ENCODE results near the gene INSIG1.

DNA sequence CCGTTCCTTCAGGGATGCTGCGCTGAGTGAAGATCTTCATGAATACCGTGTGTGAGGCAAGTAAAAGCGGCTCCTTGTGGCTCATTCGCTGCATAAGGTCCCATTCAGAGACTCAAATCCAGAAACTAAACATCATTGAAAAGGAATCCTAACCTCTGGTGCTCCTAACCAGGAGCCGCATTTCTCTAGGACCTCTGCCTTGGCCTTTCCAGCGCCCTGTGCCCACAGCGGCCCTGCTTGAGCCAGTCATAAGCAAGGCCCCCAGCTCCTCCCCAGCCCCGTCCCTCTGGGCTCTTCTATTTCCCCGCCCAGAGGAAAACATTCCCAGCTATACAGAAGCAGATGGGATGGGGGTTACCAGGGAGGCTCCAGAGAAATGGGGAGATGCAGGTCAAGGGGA is 42.6 kb upstream of the INSIG1 start:
- TF ChIP-seq, protein P1, sequence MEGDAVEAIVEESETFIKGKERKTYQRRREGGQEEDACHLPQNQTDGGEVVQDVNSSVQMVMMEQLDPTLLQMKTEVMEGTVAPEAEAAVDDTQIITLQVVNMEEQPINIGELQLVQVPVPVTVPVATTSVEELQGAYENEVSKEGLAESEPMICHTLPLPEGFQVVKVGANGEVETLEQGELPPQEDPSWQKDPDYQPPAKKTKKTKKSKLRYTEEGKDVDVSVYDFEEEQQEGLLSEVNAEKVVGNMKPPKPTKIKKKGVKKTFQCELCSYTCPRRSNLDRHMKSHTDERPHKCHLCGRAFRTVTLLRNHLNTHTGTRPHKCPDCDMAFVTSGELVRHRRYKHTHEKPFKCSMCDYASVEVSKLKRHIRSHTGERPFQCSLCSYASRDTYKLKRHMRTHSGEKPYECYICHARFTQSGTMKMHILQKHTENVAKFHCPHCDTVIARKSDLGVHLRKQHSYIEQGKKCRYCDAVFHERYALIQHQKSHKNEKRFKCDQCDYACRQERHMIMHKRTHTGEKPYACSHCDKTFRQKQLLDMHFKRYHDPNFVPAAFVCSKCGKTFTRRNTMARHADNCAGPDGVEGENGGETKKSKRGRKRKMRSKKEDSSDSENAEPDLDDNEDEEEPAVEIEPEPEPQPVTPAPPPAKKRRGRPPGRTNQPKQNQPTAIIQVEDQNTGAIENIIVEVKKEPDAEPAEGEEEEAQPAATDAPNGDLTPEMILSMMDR (IDR thresholded peaks at IDR 0.05; ENCODE audit: low read length), result no peak
- no peak for TF ChIP-seq EZH2 (optimal IDR thresholded peaks at IDR 0.05; ENCODE audit: low read depth, low read length)
